Esophagus squamous epithelium (tissue), 4 donors: ENCODE measurements around the gene CA10.

Experiments used
- POLR2A ChIP-seq, 4 donors: fragments of 450-650 bp; IDR thresholded peaks; one replicate each; pipeline ENCODE4 v1.6.1; 2017; ENCODE audit warnings: antibody characterized with exemption in 4 of 4, mild to moderate bottlenecking in 4 of 4, moderate library complexity in 3 of 4
- TF ChIP-seq, protein P1 (sequence below), 6 experiments: fragments of 450-650 bp in 4 of 6; fragments of 200-600 bp in 2 of 6; sonication (generic) in 2 of 6; IDR thresholded peaks; one replicate each; pipeline ENCODE4 v1.5.1; 2016 to 2019; ENCODE audit warnings: antibody characterized with exemption in 6 of 6, mild to moderate bottlenecking in 4 of 6, moderate library complexity in 4 of 6

DNA sequence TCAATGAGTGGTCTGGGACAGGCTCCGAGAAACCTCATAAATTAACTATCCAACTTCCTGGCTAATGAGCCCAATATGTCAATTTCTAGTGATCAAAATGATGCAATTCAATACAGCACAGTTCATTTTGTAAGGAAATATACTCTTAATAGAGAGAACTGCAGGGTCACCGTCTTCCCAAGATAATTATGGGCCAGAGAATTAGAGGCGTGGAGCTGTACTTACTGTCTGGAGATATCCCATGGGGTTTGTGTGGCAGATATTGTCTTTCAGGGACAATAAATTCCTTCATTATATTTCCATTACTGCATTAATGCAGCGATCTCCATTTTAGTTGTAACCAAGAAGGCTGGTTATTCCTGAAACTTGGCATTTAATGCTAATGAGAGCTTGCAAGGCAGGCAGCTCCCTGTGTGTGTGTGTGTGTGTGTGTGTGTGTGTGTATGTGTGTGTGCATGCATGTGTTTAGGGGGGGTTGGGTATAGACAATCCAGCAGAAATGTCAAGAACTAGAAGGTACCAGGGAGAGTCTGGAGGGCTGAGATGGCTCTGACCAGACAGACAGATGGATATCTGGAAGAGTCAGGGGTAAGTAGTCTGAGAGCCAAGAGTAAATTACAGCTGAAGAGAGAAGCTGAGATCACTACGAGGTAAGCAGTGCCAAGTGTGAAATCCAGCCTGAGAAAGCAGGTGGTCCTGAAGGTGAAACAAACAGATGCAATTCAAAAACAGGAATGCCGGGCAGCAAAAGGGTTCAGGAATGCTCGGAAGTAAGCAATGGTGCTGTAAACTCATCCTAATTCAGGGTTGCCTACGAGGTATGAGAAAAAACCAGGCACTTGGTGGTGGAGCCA lies 393.0 kb downstream of the CA10 start:
- TF ChIP-seq POLR2A (IDR thresholded peaks at IDR 0.05): no peak
- TF ChIP-seq, protein P1, sequence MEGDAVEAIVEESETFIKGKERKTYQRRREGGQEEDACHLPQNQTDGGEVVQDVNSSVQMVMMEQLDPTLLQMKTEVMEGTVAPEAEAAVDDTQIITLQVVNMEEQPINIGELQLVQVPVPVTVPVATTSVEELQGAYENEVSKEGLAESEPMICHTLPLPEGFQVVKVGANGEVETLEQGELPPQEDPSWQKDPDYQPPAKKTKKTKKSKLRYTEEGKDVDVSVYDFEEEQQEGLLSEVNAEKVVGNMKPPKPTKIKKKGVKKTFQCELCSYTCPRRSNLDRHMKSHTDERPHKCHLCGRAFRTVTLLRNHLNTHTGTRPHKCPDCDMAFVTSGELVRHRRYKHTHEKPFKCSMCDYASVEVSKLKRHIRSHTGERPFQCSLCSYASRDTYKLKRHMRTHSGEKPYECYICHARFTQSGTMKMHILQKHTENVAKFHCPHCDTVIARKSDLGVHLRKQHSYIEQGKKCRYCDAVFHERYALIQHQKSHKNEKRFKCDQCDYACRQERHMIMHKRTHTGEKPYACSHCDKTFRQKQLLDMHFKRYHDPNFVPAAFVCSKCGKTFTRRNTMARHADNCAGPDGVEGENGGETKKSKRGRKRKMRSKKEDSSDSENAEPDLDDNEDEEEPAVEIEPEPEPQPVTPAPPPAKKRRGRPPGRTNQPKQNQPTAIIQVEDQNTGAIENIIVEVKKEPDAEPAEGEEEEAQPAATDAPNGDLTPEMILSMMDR (IDR thresholded peaks at IDR 0.05): no peak
